AG04449 (cell line): Measurements from ENCODE around the gene VAT1.
"Not testable (repeated sequence)": the region's sequence is repeated elsewhere in the genome, so short reads cannot be mapped to it uniquely, and the experiment has no call there.

ENCODE experiments used
- CTCF ChIA-PET: fragments of 350-600 bp; formaldehyde crosslinking; extraction: SDS; loops from one replicate; lab custom pipeline; 2021; ENCODE audit warnings: antibody characterized with exemption; lab: Yijun Ruan, JAX
- POLR2A ChIA-PET: fragments of 400-600, 350-600 bp; formaldehyde crosslinking; extraction: SDS; loops from one replicate; lab custom pipeline; 2020; ENCODE audit warnings: antibody characterized with exemption, inconsistent platforms; lab: Yijun Ruan, JAX
- DNase-seq: peaks from one replicate; pipeline ENCODE4 v3.0.0-alpha.2; 2010; ENCODE audit warnings: low read depth, low spot score
- H3K4me3 ChIP-seq: 2 replicates; pipeline ENCODE4 v1.5.1; 2011; ENCODE audit warnings: low read depth, mild to moderate bottlenecking, control low read depth, low read length
- TF ChIP-seq, protein P1 (sequence below): IDR thresholded peaks from one replicate; pipeline ENCODE4 v1.5.1; 2011; ENCODE audit warnings: mild to moderate bottlenecking, moderate library complexity, low read length, control low read depth, inconsistent platforms; ENCODE audit not compliant: insufficient read depth; ENCODE audit errors: missing control alignments

The VAT1 gene

DNA sequence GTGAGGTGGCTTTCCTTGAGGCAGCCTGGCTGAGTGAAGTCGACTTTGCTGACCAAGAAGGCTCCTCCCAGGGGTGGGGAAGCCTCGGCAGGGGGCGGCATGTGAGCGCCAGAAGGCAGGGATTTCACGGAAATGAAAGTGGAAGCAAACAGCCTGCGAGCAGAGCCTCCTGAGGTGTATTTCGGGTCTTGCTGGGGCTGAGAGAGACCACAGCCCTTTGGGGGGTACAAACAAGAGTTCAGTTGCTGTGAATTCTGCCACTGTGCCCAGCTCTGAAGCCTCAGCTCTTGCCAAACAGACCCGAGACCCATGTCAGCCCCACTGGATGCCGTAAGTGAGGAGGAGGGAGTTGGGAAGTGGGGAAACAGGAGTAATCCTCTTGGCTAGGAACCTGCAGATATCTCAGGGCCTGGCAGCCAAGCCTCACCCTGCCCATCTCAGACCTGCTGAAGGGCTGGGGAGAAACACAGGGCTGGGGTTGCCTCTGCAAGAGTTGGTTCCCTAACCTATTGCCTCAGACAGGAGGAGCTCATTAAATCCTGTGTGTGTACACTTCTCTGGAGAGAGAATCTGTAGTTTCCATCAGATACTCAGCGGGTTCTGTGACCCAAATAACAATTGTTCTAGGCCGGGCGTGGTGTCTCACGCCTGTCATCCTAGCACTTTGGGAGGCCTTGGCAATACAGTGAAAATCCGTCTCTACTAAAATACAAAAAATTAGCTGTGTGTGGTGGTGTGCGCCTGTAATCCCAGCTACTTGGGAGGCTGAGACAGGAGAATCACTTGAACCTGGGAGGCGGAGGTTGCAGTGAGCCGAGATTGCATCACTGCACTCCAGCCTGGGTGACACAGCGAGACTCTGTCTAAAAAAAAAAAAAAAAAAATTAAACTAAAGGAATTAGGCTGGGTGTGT, 15.3 kb downstream of the VAT1 start, which contains the start of gene IFI35:
IFI35 (plus strand) TSS at position 146 of the 913 bp plus-strand sequence; CDS start at position 310, 164 bp downstream.
- TF ChIP-seq, protein P1, sequence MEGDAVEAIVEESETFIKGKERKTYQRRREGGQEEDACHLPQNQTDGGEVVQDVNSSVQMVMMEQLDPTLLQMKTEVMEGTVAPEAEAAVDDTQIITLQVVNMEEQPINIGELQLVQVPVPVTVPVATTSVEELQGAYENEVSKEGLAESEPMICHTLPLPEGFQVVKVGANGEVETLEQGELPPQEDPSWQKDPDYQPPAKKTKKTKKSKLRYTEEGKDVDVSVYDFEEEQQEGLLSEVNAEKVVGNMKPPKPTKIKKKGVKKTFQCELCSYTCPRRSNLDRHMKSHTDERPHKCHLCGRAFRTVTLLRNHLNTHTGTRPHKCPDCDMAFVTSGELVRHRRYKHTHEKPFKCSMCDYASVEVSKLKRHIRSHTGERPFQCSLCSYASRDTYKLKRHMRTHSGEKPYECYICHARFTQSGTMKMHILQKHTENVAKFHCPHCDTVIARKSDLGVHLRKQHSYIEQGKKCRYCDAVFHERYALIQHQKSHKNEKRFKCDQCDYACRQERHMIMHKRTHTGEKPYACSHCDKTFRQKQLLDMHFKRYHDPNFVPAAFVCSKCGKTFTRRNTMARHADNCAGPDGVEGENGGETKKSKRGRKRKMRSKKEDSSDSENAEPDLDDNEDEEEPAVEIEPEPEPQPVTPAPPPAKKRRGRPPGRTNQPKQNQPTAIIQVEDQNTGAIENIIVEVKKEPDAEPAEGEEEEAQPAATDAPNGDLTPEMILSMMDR, result peak; percentile 44
- H3K4me3 ChIP-seq, result peak within 1 kb of the TSS; percentile 77
- POLR2A ChIA-PET, result interaction anchor here (1.0 to 2.8 kb wide), 3 partner anchors 9 to 17 kb away, joined by 3 to 22 read pairs (median 5); partner anchors contain the start of gene RPL27
- CTCF ChIA-PET, result interaction anchor here (1.0 to 1.9 kb wide), 4 partner anchors 9 to 308 kb away, joined by 3 to 13 read pairs (median 4); partner anchors contain the start of gene RPL27
- no peak for DNase-seq

DNA sequence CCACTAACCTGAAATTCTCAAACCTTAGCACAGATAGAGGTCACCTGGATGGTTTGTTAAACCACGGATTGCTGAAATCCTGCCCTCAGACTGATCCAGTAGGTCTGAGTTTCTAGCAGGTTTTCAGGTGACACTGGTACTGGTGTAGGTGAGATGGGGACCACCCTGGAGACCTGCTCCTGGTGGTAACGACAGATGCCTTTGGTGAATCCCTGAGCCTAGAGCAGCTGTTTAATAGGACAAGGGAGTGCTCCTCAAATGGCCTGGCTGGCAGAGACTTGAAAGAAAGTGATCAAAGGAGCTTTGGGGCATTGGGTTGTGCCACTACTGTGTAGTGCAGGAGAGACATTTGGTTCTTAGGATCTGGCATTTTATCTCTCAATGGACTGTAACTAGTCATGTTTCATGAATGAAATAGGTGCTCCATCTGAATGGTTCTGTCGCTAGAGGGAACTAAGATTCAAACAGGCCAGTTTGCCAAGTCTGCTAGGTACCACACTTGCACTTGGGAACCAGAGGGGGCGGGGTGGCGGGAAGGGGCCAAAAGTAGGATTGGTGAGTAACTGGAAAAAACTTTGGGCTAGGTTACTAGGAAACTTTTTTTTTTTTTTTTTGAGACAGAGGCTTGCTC, 18.5 kb downstream of the VAT1 start:
- no peak for DNase-seq
- TF ChIP-seq, protein P1, result no peak
- H3K4me3 ChIP-seq, result no peak overlapping the region
- ChIA-PET POLR2A (no interaction called here), CTCF (interaction anchor here (1.0 kb wide), 1 partner anchor 20 kb away, joined by 4 read pairs; no protein-coding TSS in a partner anchor)

DNA sequence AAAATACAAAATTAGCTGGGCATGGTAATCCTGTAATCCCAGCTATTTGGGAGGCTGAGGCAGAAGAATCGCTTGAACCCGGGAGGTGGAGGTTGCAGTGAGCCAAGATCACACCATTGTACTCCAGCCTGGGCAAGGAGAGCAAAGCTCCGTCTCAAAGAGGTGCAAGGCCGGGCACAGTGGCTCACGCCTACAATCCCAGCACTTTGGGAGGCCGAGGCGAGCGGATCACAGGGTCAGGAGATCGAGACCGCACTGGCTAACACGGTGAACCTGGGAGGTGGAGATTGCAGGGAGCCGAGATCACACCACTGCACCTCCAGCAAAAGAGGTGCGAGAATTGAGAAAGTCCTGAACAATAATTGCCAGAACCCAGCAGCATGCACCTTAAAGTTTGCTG, 21.3 kb downstream of the VAT1 start:
- POLR2A ChIA-PET, DNase-seq, H3K4me3 ChIP-seq: not testable (repeated sequence)
- CTCF ChIA-PET, result interaction anchor here (0.8 kb wide), 1 partner anchor 309 kb away, joined by 4 read pairs; no protein-coding TSS in a partner anchor

DNA sequence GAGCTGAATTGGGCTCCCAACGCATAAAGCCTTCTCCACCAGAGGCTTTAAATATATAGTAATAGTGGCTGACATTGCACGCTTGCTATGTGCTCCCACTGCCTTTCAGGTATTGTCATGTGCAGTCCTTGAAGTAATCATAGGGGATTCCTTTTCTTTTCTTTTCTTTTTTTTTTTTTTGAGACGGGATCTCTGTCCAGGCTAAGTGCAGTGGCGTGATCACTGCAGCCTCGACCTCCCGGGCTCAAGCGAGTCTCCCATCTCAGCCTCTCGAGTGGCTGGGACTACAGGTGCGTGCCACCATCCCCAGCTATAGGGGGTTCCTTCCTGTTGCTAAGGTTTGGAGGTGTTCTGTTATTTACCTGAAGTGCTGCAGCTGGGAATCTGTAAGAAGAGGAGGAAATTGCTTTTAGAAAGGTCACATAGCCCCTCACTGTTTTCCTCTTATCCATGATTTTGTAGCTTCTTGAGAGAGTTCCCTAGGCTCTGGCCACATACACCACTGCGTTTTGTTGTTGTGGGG, 23.1 kb downstream of the VAT1 start:
- H3K4me3 ChIP-seq, result peak overlapping the region; percentile 93
- DNase-seq, result no peak
- ChIA-PET CTCF (interaction anchor here (0.9 to 3.0 kb wide), 12 partner anchors 8 to 421 kb away, joined by 3 to 35 read pairs (median 6); partner anchors contain the start of genes IFI35, PTGES3L and VAT1), POLR2A (interaction anchor here (0.9 to 1.8 kb wide), 7 partner anchors 8 to 213 kb away, joined by 3 to 22 read pairs (median 6); partner anchors contain the start of genes AARSD1, IFI35, TMEM106A and VAT1)
- TF ChIP-seq, protein P1, result no peak

DNA sequence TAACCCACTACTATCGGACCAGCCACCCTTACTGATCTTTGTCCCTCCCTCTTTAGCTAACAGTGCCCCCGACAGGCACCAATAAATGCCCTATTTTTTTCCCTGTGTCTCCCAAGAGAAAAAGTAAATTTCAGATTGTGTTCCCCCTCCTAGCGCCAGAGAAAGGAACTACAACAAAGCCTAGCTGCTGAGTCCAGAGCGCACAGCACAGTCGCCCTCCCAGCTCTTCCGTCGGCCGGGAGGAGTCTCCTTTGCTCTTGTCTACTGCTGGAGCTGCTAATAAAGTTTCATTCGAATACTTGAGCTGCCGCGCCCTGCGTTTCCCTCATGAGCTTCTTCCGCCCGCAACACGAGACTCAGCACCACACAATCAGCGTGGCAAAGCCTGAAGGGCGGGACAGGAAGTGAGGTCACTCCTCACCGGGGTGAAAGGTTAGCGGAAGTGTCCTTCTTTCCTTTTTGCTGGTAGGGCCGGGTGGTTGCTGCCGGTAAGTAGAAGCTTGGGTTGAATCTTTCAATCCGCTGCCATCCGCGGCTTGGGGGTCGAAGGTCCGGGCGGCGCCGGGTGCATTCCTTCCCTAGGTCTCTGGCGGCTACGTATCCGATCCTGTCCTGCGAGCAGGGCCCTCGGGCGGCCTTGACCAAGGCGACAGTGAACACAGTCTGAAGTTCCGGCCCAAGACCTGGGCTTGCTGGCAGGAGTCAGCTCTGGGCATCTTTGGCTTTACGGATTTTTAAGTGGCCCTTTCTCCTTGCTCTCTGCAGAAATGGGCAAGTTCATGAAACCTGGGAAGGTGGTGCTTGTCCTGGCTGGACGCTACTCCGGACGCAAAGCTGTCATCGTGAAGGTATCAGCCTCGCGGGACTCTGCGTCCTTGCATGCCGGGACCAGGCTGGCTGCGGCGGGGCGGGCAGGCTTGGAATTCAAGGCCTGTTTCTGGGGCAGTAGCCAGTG, 23.9 kb downstream of the VAT1 start, which contains the start of gene RPL27:
RPL27 (plus strand) TSS at position 436 of the 955 bp plus-strand sequence; CDS start at position 768, 332 bp downstream.
- TF ChIP-seq, protein P1, result peak; percentile 65
- ChIA-PET POLR2A (interaction anchor here (0.8 to 1.8 kb wide), 17 partner anchors 9 to 317 kb away, joined by 3 to 22 read pairs (median 4); partner anchors contain the start of genes AARSD1, BRCA1, IFI35 and PTGES3L), CTCF (interaction anchor here (0.7 to 3.0 kb wide), 29 partner anchors 8 to 420 kb away, joined by 3 to 35 read pairs (median 4); partner anchors contain the start of genes AOC2, BECN1, IFI35 and PTGES3L)
- peak; percentile 100 for DNase-seq
- H3K4me3 ChIP-seq, result peak within 1 kb of the TSS; percentile 93
